GM23248 (cell line): ENCODE results near the gene ADIRF. TPM values are rescaled to one million over a fixed set of nuclear protein-coding genes. Genes with fewer than 3 reads are reported as not detected.
A peak's percentile ranks its signal among the peaks of the same experiment; 100 is the strongest.
"Not testable (repeated sequence)": the region's sequence is repeated elsewhere in the genome, so short reads cannot be mapped to it uniquely, and the experiment has no call there.

ENCODE experiments used
- DNase-seq: peaks from one replicate; pipeline ENCODE4 v3.0.0-alpha.2; 2015
- H2AFZ ChIP-seq: fragments of 200-600 bp; sonication (generic); 2 replicates; pipeline ENCODE4 v1.6.1; 2016; ENCODE audit warnings: antibody characterized with exemption
- H3F3A ChIP-seq: fragments of 200-600 bp; sonication (generic); 2 replicates; pipeline ENCODE4 v1.6.1; 2016; ENCODE audit warnings: mild to moderate bottlenecking, antibody characterized with exemption, mixed run types; ENCODE audit not compliant: insufficient read depth
- H3K27ac ChIP-seq: fragments of 200-600 bp; sonication (generic); 2 replicates; pipeline ENCODE4 v1.5.1; 2016; ENCODE audit warnings: mild to moderate bottlenecking
- H3K27me3 ChIP-seq: fragments of 200-600 bp; sonication (generic); replicated peaks from 2 replicates; pipeline ENCODE4 v1.6.1; 2016; ENCODE audit warnings: mild to moderate bottlenecking; ENCODE audit not compliant: insufficient read depth
- H3K36me3 ChIP-seq: fragments of 200-600 bp; sonication (generic); 2 replicates; pipeline ENCODE4 v1.6.1; 2016; ENCODE audit warnings: low read depth, mild to moderate bottlenecking
- H3K4me1 ChIP-seq: fragments of 200-600 bp; sonication (generic); 2 replicates; pipeline ENCODE4 v1.6.1; 2016; ENCODE audit warnings: mild to moderate bottlenecking; ENCODE audit not compliant: insufficient read depth
- H3K4me2 ChIP-seq: fragments of 200-600 bp; sonication (generic); one replicate; pipeline ENCODE4 v1.6.1; 2016; ENCODE audit warnings: mild to moderate bottlenecking; ENCODE audit not compliant: unreplicated experiment
- H3K4me3 ChIP-seq: fragments of 200-600 bp; sonication (generic); 2 replicates; pipeline ENCODE4 v1.5.1; 2016; ENCODE audit warnings: mild to moderate bottlenecking
- H3K79me2 ChIP-seq: fragments of 200-600 bp; sonication (generic); 2 replicates; pipeline ENCODE4 v1.6.1; 2016; ENCODE audit warnings: mild to moderate bottlenecking; ENCODE audit not compliant: insufficient read depth
- H3K9ac ChIP-seq: fragments of 200-600 bp; sonication (generic); 2 replicates; pipeline ENCODE4 v1.6.1; 2016; ENCODE audit warnings: mild to moderate bottlenecking
- H3K9me2 ChIP-seq: fragments of 200-600 bp; sonication (generic); 2 replicates; pipeline ENCODE4 v1.6.1; 2016; ENCODE audit warnings: mixed run types, mild to moderate bottlenecking, moderate library complexity; ENCODE audit not compliant: insufficient read depth
- H3K9me3 ChIP-seq: fragments of 200-600 bp; sonication (generic); one replicate; pipeline ENCODE4 v1.6.1; 2017; ENCODE audit warnings: low read depth
- H4K20me1 ChIP-seq: fragments of 200-600 bp; sonication (generic); 2 replicates; pipeline ENCODE4 v1.6.0; 2016; ENCODE audit not compliant: insufficient read depth
- EZH2 ChIP-seq: fragments of 200-600 bp; sonication (generic); IDR thresholded peaks from 2 replicates; pipeline ENCODE4 v1.6.1; 2018; ENCODE audit warnings: antibody characterized with exemption, mild to moderate bottlenecking; ENCODE audit not compliant: insufficient read depth, poor library complexity, severe bottlenecking
- EZH2phosphoT487 ChIP-seq: fragments of 200-600 bp; sonication (generic); IDR thresholded peaks from 2 replicates; pipeline ENCODE4 v1.6.1; 2018; ENCODE audit warnings: antibody characterized with exemption, moderate library complexity, mild to moderate bottlenecking, low read depth; ENCODE audit not compliant: insufficient read depth
- WGBS, 2 experiments: methylation state at CpG; one replicate each; pipeline ENCODE4 v1.1.6; 2015 to 2017; ENCODE audit warnings: low lambda C conversion rate in 2 of 2, low coverage in 1 of 2; ENCODE audit errors: missing lambda C conversion rate in 2 of 2; 5-methylcytosine and 5-hydroxymethylcytosine counted together
- in situ Hi-C: fragments of 300-500 bp; cut with MboI; formaldehyde crosslinking; loops from 2 replicates; pipeline ENCODE4 v1.15.0; 2020
- polyA plus RNA-seq: library from polyadenylated mRNA; unstranded; fragments of >200 nt; fragmentation: Nextera tagmentation; extraction: Ambion mirVana; gene quantifications from 2 replicates; pipeline ENCODE4 v1.2.1, GENCODE V29; 2016
- total RNA-seq: library from RNA; depleted of rRNA; stranded (reverse); fragments of >200 nt; shearing (Covaris generic); gene quantifications from 2 replicates; pipeline ENCODE4 v1.2.3, GENCODE V29; 2014

The ADIRF gene
- total and polyA plus RNA-seq, 2 experiments from 2014 or later = 17.6 to 175 TPM

DNA sequence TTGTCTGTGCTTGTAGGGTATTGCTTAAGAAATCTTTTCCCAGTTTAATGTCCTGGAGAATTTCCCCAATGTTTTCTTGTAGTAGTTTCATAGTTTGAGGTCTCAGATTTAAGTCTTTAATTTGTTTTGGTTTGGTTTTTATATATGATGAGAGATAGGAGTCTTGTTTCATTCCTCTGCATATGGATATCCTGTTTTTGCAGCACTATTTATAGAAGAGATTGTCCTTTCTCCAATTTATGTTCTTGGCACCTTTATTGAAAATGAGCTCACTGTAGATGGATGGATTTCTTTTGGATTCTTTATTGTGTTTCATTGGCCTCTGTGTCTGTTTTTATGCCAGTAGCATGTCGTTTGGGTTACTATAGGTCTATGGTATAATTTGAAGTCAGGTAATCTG lies 20.2 kb downstream of the ADIRF start:
- H3K4me2 ChIP-seq = no peak overlapping the region
- no peaks in the 10 kb centered on the region for H3K27me3 ChIP-seq
- H3K4me1 ChIP-seq = 0 out of 2 replicates have a peak, but pooled peaks cover 6% of the 10 kb centered on the region
- H3K79me2 ChIP-seq = no peaks in the 10 kb centered on the region
- no peak overlapping the region for H3K4me3 ChIP-seq
- H3K36me3 ChIP-seq = no peaks in the 10 kb centered on the region
- H3K27ac ChIP-seq = no peak overlapping the region
- TF ChIP-seq EZH2 = no peak
- TF ChIP-seq EZH2phosphoT487 = no peak
- H2AFZ ChIP-seq = no peak overlapping the region
- DNase-seq = no peak
- H3K9me2 ChIP-seq = no peaks in the 10 kb centered on the region
- in situ Hi-C loops = no loop called here
- no peaks in the 10 kb centered on the region for H4K20me1 ChIP-seq
- 11 to 15% methylated on average over 1 of the region's 1 CpG for WGBS, 2 experiments
- no peaks in the 10 kb centered on the region for H3F3A ChIP-seq
- no peaks in the 10 kb centered on the region for H3K9me3 ChIP-seq
- no peak overlapping the region for H3K9ac ChIP-seq

DNA sequence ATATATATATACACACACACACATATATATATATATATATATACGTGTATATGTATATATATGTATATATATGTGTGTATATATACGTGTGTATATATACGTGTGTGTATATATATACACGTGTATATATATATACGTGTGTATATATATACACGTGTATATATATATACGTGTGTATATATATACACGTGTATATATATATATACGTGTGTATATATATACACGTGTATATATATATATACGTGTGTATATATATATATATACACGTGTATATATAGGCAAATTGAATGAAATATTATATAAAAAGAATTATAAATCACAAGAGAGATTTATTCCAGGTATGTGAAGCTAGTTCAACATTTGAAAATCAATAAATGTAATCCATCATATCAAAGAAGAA lies 23.1 kb downstream of the ADIRF start:
- H3K79me2 ChIP-seq, H3K27ac ChIP-seq, H3K36me3 ChIP-seq, H4K20me1 ChIP-seq, H3K4me3 ChIP-seq, DNase-seq, H3K4me1 ChIP-seq, H3F3A ChIP-seq, H3K9me2 ChIP-seq, H2AFZ ChIP-seq, H3K27me3 ChIP-seq, in situ Hi-C loops, H3K4me2 ChIP-seq, H3K9ac ChIP-seq, H3K9me3 ChIP-seq: not testable (repeated sequence)
- WGBS, 2 experiments = 80% methylated on average over 5 to 12 of the region's 12 CpGs

DNA sequence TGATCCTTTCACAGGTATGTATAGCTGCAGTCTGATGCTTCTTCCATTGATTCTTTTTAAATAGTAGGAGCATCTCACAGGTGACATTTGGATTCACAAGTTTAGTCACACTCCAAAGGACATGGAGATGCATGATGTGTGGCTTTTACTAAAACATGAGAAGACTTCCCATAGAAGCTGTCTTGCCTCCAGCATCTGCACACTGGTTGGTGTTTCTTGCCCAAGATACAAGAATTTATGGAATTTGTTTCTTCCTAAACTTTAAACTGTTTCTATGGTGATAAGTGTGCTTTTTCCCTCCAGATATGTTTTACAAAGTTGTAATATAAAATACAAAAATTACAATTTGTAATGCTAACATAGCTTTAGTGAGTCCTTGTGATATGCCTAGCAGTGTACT lies 24.2 kb downstream of the ADIRF start:
- Histone ChIP-seq H3K9ac (peak overlapping the region; percentile 23; the same call in 1 of the 2 replicates), H3K9me2 (no peaks in the 10 kb centered on the region), H3K4me1 (0 out of 2 replicates have a peak, but pooled peaks cover 6% of the 10 kb centered on the region), H2AFZ (no peak overlapping the region), H3K79me2 (no peaks in the 10 kb centered on the region), H3K4me2 (no peak overlapping the region), H3K36me3 (no peaks in the 10 kb centered on the region), H4K20me1 (no peaks in the 10 kb centered on the region), H3K27me3 (no peaks in the 10 kb centered on the region), H3K4me3 (no peak overlapping the region), H3F3A (no peaks in the 10 kb centered on the region), H3K9me3 (no peaks in the 10 kb centered on the region), H3K27ac (no peak overlapping the region)
- in situ Hi-C loops = no loop called here
- TF ChIP-seq EZH2 (no peak), EZH2phosphoT487 (no peak)
- no peak for DNase-seq

DNA sequence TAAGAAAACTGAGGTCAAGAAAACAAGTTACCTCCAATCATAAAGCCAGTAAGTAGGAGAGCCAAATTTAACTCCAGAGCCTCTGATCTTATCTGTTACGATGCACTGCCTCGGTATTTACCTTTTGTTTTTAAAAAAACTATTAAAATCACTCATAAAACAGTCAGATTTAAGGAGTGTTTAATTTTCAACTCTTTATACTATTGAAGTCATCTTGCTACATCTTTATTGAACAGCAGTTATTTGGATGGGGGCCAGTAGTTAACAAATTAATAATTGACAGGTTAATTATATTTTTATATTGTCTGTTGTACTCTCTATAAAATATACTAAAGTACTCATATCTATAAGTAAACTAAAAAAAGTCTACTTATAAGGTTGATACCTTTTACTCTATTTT lies 24.6 kb downstream of the ADIRF start:
- TF ChIP-seq EZH2phosphoT487 (no peak), EZH2 (no peak)
- Histone ChIP-seq H3K4me2 (no peak overlapping the region), H3K9ac (peak overlapping the region; percentile 23; the same call in 1 of the 2 replicates), H2AFZ (no peak overlapping the region), H3K36me3 (no peaks in the 10 kb centered on the region), H4K20me1 (no peaks in the 10 kb centered on the region), H3K9me3 (no peaks in the 10 kb centered on the region), H3F3A (no peaks in the 10 kb centered on the region), H3K79me2 (no peaks in the 10 kb centered on the region), H3K4me3 (no peak overlapping the region), H3K27me3 (no peaks in the 10 kb centered on the region), H3K4me1 (0 out of 2 replicates have a peak, but pooled peaks cover 6% of the 10 kb centered on the region), H3K9me2 (no peaks in the 10 kb centered on the region), H3K27ac (no peak overlapping the region)
- DNase-seq = no peak
- in situ Hi-C loops = no loop called here
- WGBS, 2 experiments = 96 to 100% methylated on average over 2 of the region's 2 CpGs

DNA sequence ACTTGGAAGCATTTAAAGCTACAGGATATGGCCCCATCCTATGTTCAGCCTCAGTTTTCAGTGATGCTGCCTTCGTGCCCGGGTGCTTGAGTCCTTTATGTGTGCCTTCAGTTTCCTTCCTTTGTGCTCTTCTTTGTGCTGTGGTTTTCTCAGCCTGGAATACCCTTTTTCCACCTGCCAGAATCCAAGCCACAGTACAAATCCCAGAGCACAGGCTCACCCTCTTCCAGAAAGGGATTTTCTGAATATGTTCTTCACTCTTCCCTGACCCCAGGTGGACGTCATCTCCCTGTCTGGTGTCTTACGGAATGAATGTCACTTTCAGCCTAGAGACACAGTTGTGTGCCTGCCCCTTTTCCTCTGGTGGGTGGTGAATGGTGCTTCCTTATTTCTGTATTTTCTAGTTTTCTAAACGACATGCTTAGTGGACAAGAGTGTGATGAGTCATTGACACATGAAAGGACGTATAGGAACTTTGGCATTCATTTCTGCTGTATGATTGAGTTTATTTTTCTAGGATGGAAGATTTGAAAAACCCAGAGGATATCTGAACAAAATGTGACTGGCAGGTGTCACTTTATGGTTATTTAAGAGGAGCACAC lies 31.6 kb downstream of the ADIRF start:
- H3K27ac ChIP-seq, H3K9me2 ChIP-seq, H3K4me2 ChIP-seq, H2AFZ ChIP-seq, H3F3A ChIP-seq, H4K20me1 ChIP-seq, H3K36me3 ChIP-seq, DNase-seq, H3K4me3 ChIP-seq, H3K9ac ChIP-seq, H3K9me3 ChIP-seq, H3K79me2 ChIP-seq, H3K4me1 ChIP-seq, H3K27me3 ChIP-seq, in situ Hi-C loops: not testable (repeated sequence)
- WGBS, 2 experiments = 76 to 86% methylated on average over 6 of the region's 6 CpGs
